Aorta (tissue), 5 donors: ENCODE results near the gene RPTOR. TPM values are rescaled to one million over a fixed set of nuclear protein-coding genes. Genes with fewer than 3 reads are reported as not detected.

Experiments
- ATAC-seq: fragments of 200-7000 bp; cut with Tn5 transposase; one replicate; pipeline ENCODE4 v1.9.1; 2022; ENCODE audit warnings: moderate library complexity; ENCODE audit not compliant: low FRiP score
- DNase-seq, 2 donors: peaks; one replicate each; pipeline ENCODE4 v3.0.0-alpha.2; 2020
- H3K27ac ChIP-seq, 2 donors: one replicate each; pipeline ENCODE4 v1.5.1; 2013; ENCODE audit warnings: low read length in 2 of 2, mild to moderate bottlenecking in 2 of 2, moderate library complexity in 2 of 2, control low read depth in 1 of 2, inconsistent platforms in 1 of 2, low read depth in 1 of 2
- H3K27me3 ChIP-seq, 2 donors: one replicate each; pipeline ENCODE4 v1.6.1; 2013; ENCODE audit warnings: control low read depth in 1 of 2, low read length in 1 of 2, mild to moderate bottlenecking in 1 of 2, moderate library complexity in 1 of 2; ENCODE audit not compliant: insufficient read depth in 2 of 2, control insufficient read depth in 1 of 2
- H3K36me3 ChIP-seq, 2 donors: one replicate each; pipeline ENCODE4 v1.6.1; 2013; ENCODE audit warnings: control low read depth in 1 of 2, low read length in 1 of 2, mild to moderate bottlenecking in 1 of 2; ENCODE audit not compliant: insufficient read depth in 2 of 2, control insufficient read depth in 1 of 2
- H3K4me1 ChIP-seq, 2 donors: one replicate each; pipeline ENCODE4 v1.6.1; 2013; ENCODE audit warnings: low read length in 2 of 2, control low read depth in 1 of 2, mild to moderate bottlenecking in 1 of 2, moderate library complexity in 1 of 2; ENCODE audit not compliant: insufficient read depth in 2 of 2, control insufficient read depth in 1 of 2
- H3K4me3 ChIP-seq, 2 donors: one replicate each; pipeline ENCODE4 v1.5.1; 2013; ENCODE audit warnings: low read length in 2 of 2, control low read depth in 1 of 2, mild to moderate bottlenecking in 1 of 2
- H3K9me3 ChIP-seq: one replicate; pipeline ENCODE4 v1.6.1; 2013; ENCODE audit warnings: mild to moderate bottlenecking, low read length; ENCODE audit not compliant: control insufficient read depth
- WGBS, 2 donors: extraction: QIAGEN DNeasy Blood & Tissue Kit; methylation state at CpG; one replicate each; pipeline ENCODE4 v1.1.7; 2013; 5-methylcytosine and 5-hydroxymethylcytosine counted together
- intact Hi-C, 2 donors: fragments of 100-400 bp; cut with DNase I; formaldehyde crosslinking; loops; one replicate each; pipeline versions ENCODE4 v1.14.2 to v1.15.0; 2022
- polyA plus RNA-seq, 2 donors: library from polyadenylated mRNA; stranded (reverse); fragments of 200-250 nt; gene quantifications; one replicate each; pipeline ENCODE4 v1.2.3, GENCODE V29; 2013
- total RNA-seq, 2 donors: library from RNA; stranded (reverse); fragmentation: NEBNext Ultra II Directional; extraction: Animal tissue kit (Norgen Biotek cat#: 25700); gene quantifications; one replicate each; pipeline ENCODE4 v1.2.1, GENCODE V29; 2021
- donor health status: healthy with polysubstance abuse.
- donor health status: Bipolar disorder and iron deficiency.
- donor health status: DM: no; HTN: no; CAD: no.
- donor health status: DM: no; HTN: no; CAD: no.
- donor health status: DM: yes; HTN: yes; CAD: no.

Gene RPTOR
- total and polyA plus RNA-seq, 4 donors, result 2.1 to 31.4 (median 18.6) TPM

- Histone ChIP-seq H3K27ac (no peak overlapping the region), H3K4me3 (no peak overlapping the region), H3K27me3 (no peaks in the 10 kb centered on the region), H3K9me3 (no peaks in the 10 kb centered on the region), H3K4me1 (no peaks in the 10 kb centered on the region), H3K36me3 (peaks cover 0 to 1% of the 10 kb centered on the region in 2 donors)
- no peak for ATAC-seq
- no peak for DNase-seq
- WGBS, 2 donors, result 86 to 88% methylated on average over 10 of the region's 10 CpGs
- intact Hi-C loops, result no loop called here
Observed at GRCh38 chr17:80729761-80730160, 185.1 kb downstream of the RPTOR start.

GRCh38 chr17:80730739-80731138 lies 186.1 kb downstream of the RPTOR start:
- Histone ChIP-seq H3K27ac (no peak overlapping the region), H3K9me3 (no peaks in the 10 kb centered on the region), H3K4me1 (no peaks in the 10 kb centered on the region), H3K27me3 (no peaks in the 10 kb centered on the region), H3K4me3 (no peak overlapping the region), H3K36me3 (peaks cover 0 to 1% of the 10 kb centered on the region in 2 donors)
- intact Hi-C loops, result no loop called here
- ATAC-seq (no peak), DNase-seq (no peak)
- WGBS, 2 donors, result 94 to 95% methylated on average over 6 of the region's 6 CpGs

- Histone ChIP-seq H3K36me3 (peaks cover 0 to 1% of the 10 kb centered on the region in 2 donors), H3K9me3 (no peaks in the 10 kb centered on the region), H3K27ac (no peak overlapping the region), H3K4me1 (no peaks in the 10 kb centered on the region), H3K27me3 (no peaks in the 10 kb centered on the region), H3K4me3 (no peak overlapping the region)
- DNase-seq (no peak), ATAC-seq (no peak)
- intact Hi-C loops, result no loop called here
- WGBS, 2 donors, result 79 to 82% methylated on average over 7 of the region's 7 CpGs
Observed at GRCh38 chr17:80731323-80731722, 186.7 kb downstream of the RPTOR start.

- WGBS, 2 donors, result 91 to 93% methylated on average over 7 of the region's 7 CpGs
- no peak for ATAC-seq
- H3K27ac ChIP-seq, result no peak overlapping the region
- H3K4me3 ChIP-seq, result no peak overlapping the region
- no peaks in the 10 kb centered on the region for H3K27me3 ChIP-seq
- DNase-seq, result no peak
- H3K4me1 ChIP-seq, result no peaks in the 10 kb centered on the region
- no peaks in the 10 kb centered on the region for H3K9me3 ChIP-seq
- intact Hi-C loops, result no loop called here
- peaks cover 0 to 1% of the 10 kb centered on the region in 2 donors for H3K36me3 ChIP-seq
Observed at GRCh38 chr17:80732268-80732667, 187.6 kb downstream of the RPTOR start.

GRCh38 chr17:80737106-80738019 lies 192.7 kb downstream of the RPTOR start:
- peak in 1 of 2 donors; percentile 64 for DNase-seq

GRCh38 chr17:80738020-80738808 lies 193.6 kb downstream of the RPTOR start:
- no peaks in the 10 kb centered on the region for H3K27me3 ChIP-seq
- no peak for ATAC-seq
- WGBS, 2 donors, result 86 to 87% methylated on average over 17 of the region's 17 CpGs
- intact Hi-C loops, result no loop called here
- H3K4me1 ChIP-seq, result no peaks in the 10 kb centered on the region
- H3K9me3 ChIP-seq, result no peaks in the 10 kb centered on the region
- no peak overlapping the region for H3K4me3 ChIP-seq
- H3K36me3 ChIP-seq, result peaks cover 0 to 1% of the 10 kb centered on the region in 2 donors
- no peak overlapping the region for H3K27ac ChIP-seq
- no peak for DNase-seq

More at GRCh38 chr17:80737106-80738019, 192.7 kb downstream of the RPTOR start:
- Histone ChIP-seq H3K27ac (no peak overlapping the region), H3K4me3 (no peak overlapping the region), H3K4me1 (no peaks in the 10 kb centered on the region), H3K27me3 (no peaks in the 10 kb centered on the region), H3K9me3 (no peaks in the 10 kb centered on the region), H3K36me3 (peaks cover 0 to 1% of the 10 kb centered on the region in 2 donors)
- no peak for ATAC-seq
- whole genome bisulfite sequencing, 2 donors, result 88 to 89% methylated on average over 17 of the region's 17 CpGs
- intact Hi-C loops, result no loop called here

- Histone ChIP-seq H3K9me3 (no peaks in the 10 kb centered on the region), H3K4me1 (no peaks in the 10 kb centered on the region), H3K4me3 (no peak overlapping the region), H3K27ac (no peak overlapping the region), H3K27me3 (no peaks in the 10 kb centered on the region), H3K36me3 (peaks cover 0 to 1% of the 10 kb centered on the region in 2 donors)
- intact Hi-C loops, result no loop called here
- ATAC-seq (no peak), DNase-seq (no peak)
- 83 to 85% methylated on average over 21 of the region's 21 CpGs for WGBS, 2 donors
Observed at GRCh38 chr17:80738987-80739730, 194.5 kb downstream of the RPTOR start.

GRCh38 chr17:80740141-80740540 lies 195.5 kb downstream of the RPTOR start:
- 63 to 66% methylated on average over 3 of the region's 3 CpGs for WGBS, 2 donors
- no peaks in the 10 kb centered on the region for H3K36me3 ChIP-seq
- intact Hi-C loops, result no loop called here

More at GRCh38 chr17:80740141-80740540, 195.5 kb downstream of the RPTOR start:
- Histone ChIP-seq H3K4me1 (no peaks in the 10 kb centered on the region), H3K9me3 (no peaks in the 10 kb centered on the region), H3K27me3 (no peaks in the 10 kb centered on the region), H3K27ac (no peak overlapping the region), H3K4me3 (no peak overlapping the region)
- DNase-seq (no peak), ATAC-seq (no peak)
